SK-N-SH treated with all-trans-retinoic acid at 6 μM for 48 hours (cell line): Measurements from ENCODE around the gene NPFFR1.

ENCODE experiments used
- ATAC-seq: fragments of 200-7000 bp; cut with Tn5 transposase; 3 replicates; pipeline ENCODE4 v1.9.1; 2020; ENCODE audit warnings: mild to moderate bottlenecking, moderate library complexity
- ARNTL ChIP-seq: fragments of 450-650 bp; formaldehyde crosslinking; IDR thresholded peaks from 2 replicates; pipeline ENCODE4 v1.5.0; 2020; ENCODE audit warnings: low read depth, mild to moderate bottlenecking, moderate library complexity, borderline replicate concordance
- BACH2 ChIP-seq: fragments of 250-450 bp; sonication (Bioruptor Pico); IDR thresholded peaks from 2 replicates; pipeline ENCODE4 v1.9.0; 2021; ENCODE audit warnings: mild to moderate bottlenecking, borderline replicate concordance
- CREB5 ChIP-seq: fragments of 250-450 bp; sonication (Bioruptor Pico); IDR thresholded peaks from 2 replicates; pipeline ENCODE4 v1.5.1; 2020; ENCODE audit warnings: low read depth, mild to moderate bottlenecking, moderate library complexity
- CSRNP3 ChIP-seq: fragments of 250-450 bp; sonication (Bioruptor Pico); IDR thresholded peaks from 2 replicates; pipeline ENCODE4 v1.5.1; 2021; ENCODE audit warnings: mild to moderate bottlenecking, moderate library complexity
- GLIS3 ChIP-seq: fragments of 250-450 bp; sonication (Bioruptor Pico); IDR thresholded peaks from 2 replicates; pipeline ENCODE4 v1.5.0; 2020; ENCODE audit warnings: mild to moderate bottlenecking, moderate library complexity
- OSR1 ChIP-seq: fragments of 250-450 bp; sonication (Bioruptor Pico); IDR thresholded peaks from 2 replicates; pipeline ENCODE4 v1.8.0; 2022; ENCODE audit warnings: moderate library complexity, mild to moderate bottlenecking, inconsistent platforms
- PATZ1 ChIP-seq: fragments of 250-450 bp; sonication (Bioruptor Pico); IDR thresholded peaks from 2 replicates; pipeline ENCODE4 v1.8.0; 2020; ENCODE audit warnings: mild to moderate bottlenecking, moderate library complexity, borderline replicate concordance
- POU6F1 ChIP-seq: fragments of 250-450 bp; sonication (Bioruptor Pico); IDR thresholded peaks from 2 replicates; pipeline ENCODE4 v1.8.0; 2021; ENCODE audit warnings: low read depth, mild to moderate bottlenecking, moderate library complexity, borderline replicate concordance
- PPARA ChIP-seq: fragments of 250-450 bp; sonication (Bioruptor Pico); IDR thresholded peaks from 2 replicates; pipeline ENCODE4 v1.5.0; 2020; ENCODE audit warnings: mild to moderate bottlenecking, borderline replicate concordance
- RARB ChIP-seq: fragments of 250-450 bp; sonication (Bioruptor Pico); IDR thresholded peaks from 2 replicates; pipeline ENCODE4 v1.8.0; 2021; ENCODE audit warnings: mild to moderate bottlenecking, moderate library complexity
- TCF4 ChIP-seq: fragments of 250-450 bp; sonication (Bioruptor Pico); IDR thresholded peaks from 2 replicates; pipeline ENCODE4 v1.8.0; 2021; ENCODE audit warnings: mild to moderate bottlenecking, moderate library complexity, borderline replicate concordance
- TOX ChIP-seq: fragments of 250-450 bp; sonication (Bioruptor Pico); IDR thresholded peaks from 2 replicates; pipeline ENCODE4 v1.8.0; 2021; ENCODE audit warnings: mild to moderate bottlenecking, moderate library complexity, borderline replicate concordance
- TSHZ2 ChIP-seq: fragments of 250-450 bp; sonication (Bioruptor Pico); IDR thresholded peaks from 2 replicates; pipeline ENCODE4 v1.5.0; 2020; ENCODE audit warnings: mild to moderate bottlenecking, moderate library complexity
- ZC3H10 ChIP-seq: fragments of 250-450 bp; sonication (Bioruptor Pico); IDR thresholded peaks from 2 replicates; pipeline ENCODE4 v1.5.1; 2021; ENCODE audit warnings: mild to moderate bottlenecking, moderate library complexity
- ZFP3 ChIP-seq: fragments of 250-450 bp; sonication (Bioruptor Pico); IDR thresholded peaks from 2 replicates; pipeline ENCODE4 v1.5.0; 2020; ENCODE audit warnings: mild to moderate bottlenecking, moderate library complexity
- ZFP30 ChIP-seq: fragments of 450-650 bp; formaldehyde crosslinking; IDR thresholded peaks from 2 replicates; pipeline ENCODE4 v1.5.0; 2022; ENCODE audit warnings: mild to moderate bottlenecking, moderate library complexity
- ZNF565 ChIP-seq: fragments of 450-650 bp; formaldehyde crosslinking; conservative IDR thresholded peaks from 2 replicates; pipeline ENCODE4 v1.5.0; 2020; ENCODE audit warnings: low read depth, mild to moderate bottlenecking, moderate library complexity
- ZNF8 ChIP-seq: fragments of 450-650 bp; formaldehyde crosslinking; IDR thresholded peaks from 2 replicates; pipeline ENCODE4 v1.5.0; 2020; ENCODE audit warnings: mild to moderate bottlenecking, moderate library complexity

The NPFFR1 gene

GRCh38 chr10:70323697-70324338 lies 40.0 kb upstream of the NPFFR1 start:
- ATAC-seq = no peak
- TF ChIP-seq ARNTL (no peak), ZFP30 (CRISPR knock-in tag) (no peak), OSR1 (CRISPR knock-in tag) (no peak)

- TF ChIP-seq PATZ1 (CRISPR knock-in tag) (no peak), TCF4 (CRISPR knock-in tag) (no peak), OSR1 (CRISPR knock-in tag) (no peak), CREB5 (no peak), TSHZ2 (CRISPR knock-in tag) (no peak), RARB (CRISPR knock-in tag) (no peak), ZC3H10 (CRISPR knock-in tag) (no peak), ZNF565 (CRISPR knock-in tag) (no peak), ZNF8 (CRISPR knock-in tag) (no peak), ARNTL (no peak), CSRNP3 (CRISPR knock-in tag) (no peak), PPARA (no peak), GLIS3 (CRISPR knock-in tag) (no peak), ZFP3 (no peak), BACH2 (CRISPR knock-in tag) (no peak), POU6F1 (CRISPR knock-in tag) (no peak), TOX (CRISPR knock-in tag) (no peak)
- no peak for ATAC-seq
Observed at GRCh38 chr10:70323138-70323696, 39.4 kb upstream of the NPFFR1 start.

GRCh38 chr10:70321897-70322890 lies 38.4 kb upstream of the NPFFR1 start:
- TF ChIP-seq CREB5 = no peak
- no peak for TF ChIP-seq TCF4 (CRISPR knock-in tag)
- no peak for TF ChIP-seq RARB (CRISPR knock-in tag)
- no peak for TF ChIP-seq TOX (CRISPR knock-in tag)
- no peak for TF ChIP-seq ZFP3
- no peak for ATAC-seq
